Measurements from ENCODE around the gene AP5M1. TPM values are rescaled to one million over a fixed set of nuclear protein-coding genes. Genes with fewer than 3 reads are reported as not detected.
"Not testable (repeated sequence)": the region's sequence is repeated elsewhere in the genome, so short reads cannot be mapped to it uniquely, and the experiment has no call there.

AP5M1 gene, protein sequence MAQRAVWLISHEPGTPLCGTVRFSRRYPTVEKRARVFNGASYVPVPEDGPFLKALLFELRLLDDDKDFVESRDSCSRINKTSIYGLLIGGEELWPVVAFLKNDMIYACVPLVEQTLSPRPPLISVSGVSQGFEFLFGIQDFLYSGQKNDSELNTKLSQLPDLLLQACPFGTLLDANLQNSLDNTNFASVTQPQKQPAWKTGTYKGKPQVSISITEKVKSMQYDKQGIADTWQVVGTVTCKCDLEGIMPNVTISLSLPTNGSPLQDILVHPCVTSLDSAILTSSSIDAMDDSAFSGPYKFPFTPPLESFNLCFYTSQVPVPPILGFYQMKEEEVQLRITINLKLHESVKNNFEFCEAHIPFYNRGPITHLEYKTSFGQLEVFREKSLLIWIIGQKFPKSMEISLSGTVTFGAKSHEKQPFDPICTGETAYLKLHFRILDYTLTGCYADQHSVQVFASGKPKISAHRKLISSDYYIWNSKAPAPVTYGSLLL
- total RNA-seq (2014; rRNA removed; shearing (Covaris generic)), result 14.3 and 32.8 TPM in 2 replicates

DNA sequence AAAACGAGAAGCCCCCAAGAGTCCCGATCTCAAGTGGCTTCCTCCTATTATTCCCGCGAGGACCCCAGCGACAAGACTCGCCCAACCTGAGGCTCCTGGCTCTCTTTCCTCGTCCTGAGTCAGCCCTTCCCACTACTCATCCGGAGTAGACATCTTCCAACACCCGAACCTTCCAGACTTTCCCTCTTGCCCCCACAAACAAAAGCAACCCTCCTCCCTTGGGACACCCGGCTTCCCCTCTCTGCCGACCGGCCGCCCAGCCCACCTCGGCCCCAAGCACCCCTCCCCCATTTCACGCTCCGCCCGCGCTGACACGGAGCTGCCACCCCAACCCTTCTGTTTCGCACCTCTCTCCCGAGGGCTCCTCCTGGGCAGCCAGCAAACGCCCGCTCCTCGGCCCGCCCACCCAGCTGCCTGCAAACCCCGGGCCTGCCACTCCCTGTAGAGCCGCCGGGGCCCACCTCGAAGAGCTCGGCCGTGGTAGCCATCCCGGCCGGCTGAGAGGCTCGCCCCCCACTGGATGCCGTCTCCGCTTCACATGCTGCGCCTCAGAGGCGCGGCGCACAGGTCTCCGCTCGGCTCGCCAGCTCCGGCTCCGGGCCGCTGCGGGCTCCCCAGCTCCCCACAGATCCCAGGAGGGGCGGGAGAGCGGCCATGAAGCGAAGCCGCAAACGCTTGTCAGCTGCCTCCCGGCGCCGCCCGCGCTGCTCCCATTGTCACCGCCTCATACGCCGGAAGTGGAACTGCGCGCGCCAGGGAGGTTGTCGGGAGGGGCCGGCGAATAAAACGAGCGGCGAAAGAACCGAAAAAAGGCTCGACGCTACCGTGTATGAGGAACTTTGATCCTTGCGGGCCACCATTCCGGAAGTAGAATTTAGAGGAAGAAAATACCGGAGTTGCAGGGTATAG, at the start of gene AP5M1, which contains the start of gene EXOC5:
Gene AP5M1 (plus strand): TSS at position 811 of the 909 bp plus-strand sequence. CDS start 344 bp downstream, outside the sequence.
Gene EXOC5 (minus strand): TSS at position 745 of the 909 bp plus-strand sequence. CDS start 257 bp downstream, at position 488.
- in situ Hi-C loops (cut with HindIII; ENCODE audit: low sequenced_read_pairs), result no loop called here
- peak; percentile 93 for DNase-seq (ENCODE audit: low spot score)

DNA sequence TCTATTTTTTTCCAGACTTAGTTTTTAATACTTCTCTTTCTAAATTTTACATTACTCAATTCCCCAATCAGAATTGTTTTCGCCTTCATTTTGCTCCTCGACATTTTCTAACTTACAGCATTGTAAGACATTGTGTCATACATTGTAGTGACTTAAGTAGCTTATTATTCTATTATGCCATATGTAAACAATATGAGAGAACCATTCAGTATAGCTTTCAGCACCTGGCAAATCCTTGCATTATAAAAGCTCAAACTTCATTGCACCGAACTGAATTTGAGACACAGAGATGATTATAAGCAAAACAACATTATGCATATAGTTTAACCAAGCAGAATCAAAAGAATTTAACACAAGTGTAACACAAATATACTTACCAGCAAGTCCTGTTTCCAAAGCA, 46.8 kb upstream of the AP5M1 start:
- in situ Hi-C loops (cut with HindIII; ENCODE audit: low sequenced_read_pairs), result no loop called here
- no peak for DNase-seq (ENCODE audit: low spot score)

DNA sequence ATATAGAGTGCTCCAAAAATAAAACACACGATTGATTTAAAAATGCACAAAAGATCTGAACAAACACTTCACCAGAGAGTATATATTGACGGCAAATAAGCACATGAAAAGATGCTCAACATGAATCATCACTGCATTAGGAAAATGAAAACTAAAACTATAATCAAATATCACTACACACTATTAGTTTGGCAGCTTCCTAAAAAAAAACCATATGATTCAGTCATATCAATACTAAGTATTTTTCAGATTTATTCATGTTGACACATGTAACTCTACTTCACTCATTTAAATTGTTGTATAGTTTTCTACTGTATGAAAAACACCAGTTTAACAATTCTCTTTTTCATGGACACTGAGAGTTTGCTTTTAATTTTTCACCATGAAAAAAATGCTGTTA, 41.7 kb upstream of the AP5M1 start:
- no peak for DNase-seq (ENCODE audit: low spot score)
- in situ Hi-C loops (cut with HindIII; ENCODE audit: low sequenced_read_pairs), result no loop called here

DNA sequence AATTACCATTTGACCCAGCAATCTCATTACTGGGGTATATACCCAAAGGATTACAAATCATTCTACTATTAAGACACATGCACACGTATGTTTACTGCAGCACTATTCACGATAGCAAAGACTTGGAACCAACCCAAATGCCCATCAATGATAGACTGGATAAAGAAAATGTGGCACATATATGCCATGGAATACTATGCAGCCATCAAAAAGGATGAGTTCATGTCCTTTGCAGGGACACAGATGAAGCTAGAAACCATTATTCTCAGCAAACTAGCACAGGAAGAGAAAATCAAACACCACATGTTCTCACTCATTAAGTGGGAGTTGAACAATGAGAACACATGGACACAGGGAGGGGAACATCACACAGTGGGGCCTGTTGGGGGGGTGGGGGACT, 40.5 kb upstream of the AP5M1 start:
- DNase-seq (ENCODE audit: low spot score); in situ Hi-C loops (cut with HindIII; ENCODE audit: low sequenced_read_pairs): not testable (repeated sequence)

DNA sequence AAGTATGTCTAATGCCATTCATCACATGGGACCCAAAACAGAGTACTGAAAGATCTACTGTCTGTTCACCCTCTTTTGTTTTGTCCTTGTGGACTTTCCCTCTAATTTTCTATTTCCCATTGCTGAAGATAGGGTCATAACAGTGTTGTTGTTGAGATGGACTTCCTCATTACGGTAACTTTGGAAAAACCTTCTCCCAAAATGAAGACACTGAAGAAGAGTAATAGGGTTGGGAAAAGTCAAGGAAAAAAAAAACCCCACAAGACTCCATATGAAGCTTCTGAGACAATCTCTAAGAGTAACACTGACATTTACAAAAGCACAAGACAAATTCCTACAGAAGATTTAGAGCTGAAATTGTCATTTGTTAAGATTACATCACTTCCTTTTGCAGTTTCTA, 36.8 kb upstream of the AP5M1 start:
- no peak for DNase-seq (ENCODE audit: low spot score)
- in situ Hi-C loops (cut with HindIII; ENCODE audit: low sequenced_read_pairs), result no loop called here

DNA sequence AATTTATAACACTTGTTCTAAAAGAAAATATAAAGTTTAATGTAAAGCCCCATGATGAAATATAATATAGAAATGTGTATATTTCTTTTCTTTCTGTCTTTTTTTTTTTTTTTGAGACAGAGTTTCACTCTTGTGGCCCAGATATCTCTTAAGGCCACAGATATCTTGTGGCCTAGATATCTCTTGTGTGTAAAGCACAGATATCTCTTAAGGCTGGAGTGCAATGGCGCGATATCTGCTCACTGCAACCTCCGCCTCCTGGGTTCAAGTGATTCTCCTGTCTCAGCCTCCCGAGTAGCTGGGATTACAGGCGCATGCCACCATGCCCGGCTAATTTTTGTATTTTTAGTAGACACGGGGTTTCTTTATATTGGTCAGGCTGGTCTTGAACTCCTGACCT, 28.7 kb upstream of the AP5M1 start:
- in situ Hi-C loops (cut with HindIII; ENCODE audit: low sequenced_read_pairs); DNase-seq (ENCODE audit: low spot score): not testable (repeated sequence)

DNA sequence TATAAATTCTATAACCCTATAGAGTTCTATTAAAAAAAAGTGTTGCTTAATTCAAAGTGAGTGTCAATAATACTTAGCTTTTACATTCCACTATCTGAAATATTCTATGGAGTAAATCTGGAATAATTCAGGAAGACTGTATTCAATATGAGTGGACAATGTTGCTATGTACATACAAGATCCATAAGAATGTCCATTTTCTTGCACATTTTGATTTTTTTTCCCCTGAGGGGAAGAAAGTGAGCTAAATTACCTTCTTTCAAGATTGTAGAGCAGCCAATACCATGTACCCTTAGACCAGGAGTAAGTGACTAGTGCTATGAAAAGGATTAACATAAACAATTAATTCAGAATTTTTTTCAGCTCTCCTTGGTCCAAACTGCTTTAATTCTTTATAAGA, 25.5 kb upstream of the AP5M1 start:
- DNase-seq (ENCODE audit: low spot score), result no peak
- in situ Hi-C loops (cut with HindIII; ENCODE audit: low sequenced_read_pairs), result no loop called here

DNA sequence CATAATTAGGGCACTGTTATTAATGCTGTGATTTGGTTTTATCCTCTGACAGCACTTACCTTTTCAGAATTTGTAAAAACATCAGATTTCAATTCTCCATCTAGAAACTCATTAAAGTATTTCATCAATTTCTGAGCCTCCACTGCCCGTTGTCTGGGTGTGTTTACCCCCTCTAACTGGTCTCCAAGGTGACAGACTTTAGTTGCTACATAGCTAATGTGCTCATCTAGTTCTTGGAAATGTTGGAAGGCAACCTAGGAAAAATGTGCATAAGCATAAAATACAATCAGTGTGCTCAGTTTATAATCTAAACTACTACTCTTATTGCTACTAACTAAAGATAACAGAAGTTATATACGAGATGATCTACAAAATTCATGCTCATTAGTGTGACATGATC, 24.7 kb upstream of the AP5M1 start:
- in situ Hi-C loops (cut with HindIII; ENCODE audit: low sequenced_read_pairs), result no loop called here
- DNase-seq (ENCODE audit: low spot score), result no peak

DNA sequence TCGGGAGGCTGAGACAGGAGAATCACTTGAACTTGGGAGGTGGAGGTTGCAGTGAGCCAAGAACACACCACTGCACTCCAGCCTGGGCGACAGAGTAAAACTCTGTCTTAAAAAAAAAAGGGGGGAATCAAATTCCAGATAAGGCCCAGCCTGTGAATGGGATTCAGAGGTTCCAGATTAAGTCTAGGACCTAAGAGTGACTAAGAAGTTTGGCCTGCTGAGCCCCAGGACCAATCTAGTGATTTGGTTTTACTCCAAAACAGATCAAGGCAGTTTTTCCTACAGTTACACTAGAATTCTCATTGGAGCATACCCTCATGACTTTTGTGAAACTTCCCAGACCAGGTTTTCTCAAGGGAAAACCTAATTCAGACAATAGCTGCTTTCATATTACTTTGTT, 22.8 kb upstream of the AP5M1 start:
- in situ Hi-C loops (cut with HindIII; ENCODE audit: low sequenced_read_pairs), result no loop called here
- DNase-seq (ENCODE audit: low spot score), result no peak

DNA sequence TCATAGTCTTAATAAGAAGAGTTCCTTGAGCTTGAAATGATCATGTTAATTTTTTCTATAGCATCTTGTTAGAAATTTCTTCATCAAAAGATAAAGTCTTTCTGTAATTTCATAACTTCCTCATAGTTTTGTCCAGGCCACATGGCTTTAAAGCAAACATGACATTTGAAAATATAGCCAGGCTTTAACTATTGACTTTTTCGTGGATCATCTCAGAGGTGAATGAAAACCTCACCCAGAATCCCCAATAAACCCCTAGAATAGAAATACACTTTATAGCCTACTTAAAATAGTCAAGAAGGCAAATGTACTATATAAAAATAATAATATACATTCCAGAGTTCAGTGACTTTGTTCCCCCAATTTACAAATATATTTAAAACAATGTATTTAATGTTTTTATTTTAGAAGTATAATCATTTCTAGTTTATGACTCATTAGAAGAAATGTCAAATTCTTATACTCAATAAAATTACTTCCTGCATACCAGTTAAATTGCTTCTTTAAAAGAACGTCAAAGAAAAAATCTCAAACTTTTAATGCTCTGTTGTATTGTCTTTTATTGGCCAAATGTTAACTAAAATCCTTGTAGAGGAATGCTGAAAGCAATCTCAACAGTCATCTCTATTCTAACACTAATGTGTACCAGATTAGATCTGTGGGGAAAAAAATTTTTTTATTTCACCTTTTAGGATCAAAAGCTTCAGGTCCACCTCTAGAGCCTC, 21.7 kb upstream of the AP5M1 start:
- in situ Hi-C loops (cut with HindIII; ENCODE audit: low sequenced_read_pairs), result no loop called here
- DNase-seq (ENCODE audit: low spot score), result no peak

DNA sequence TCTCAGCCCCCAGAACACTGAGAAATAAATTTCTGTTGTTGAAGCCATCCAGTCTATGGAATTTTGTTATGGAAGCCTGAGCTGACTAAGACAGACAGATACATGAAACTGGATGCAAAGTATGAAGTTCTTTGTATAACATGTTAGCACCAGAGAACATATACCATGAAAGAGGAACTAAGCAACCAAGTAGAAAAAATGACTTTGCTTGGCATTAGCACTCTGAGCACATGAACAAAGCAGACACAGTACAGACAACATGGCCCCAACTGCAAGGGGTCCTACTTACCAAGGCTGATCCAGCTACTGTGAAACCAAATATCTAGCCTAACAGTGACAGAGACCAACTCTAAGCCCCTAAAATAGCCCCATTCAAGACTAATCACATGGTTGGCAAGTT, 13.9 kb upstream of the AP5M1 start:
- DNase-seq (ENCODE audit: low spot score), result no peak
- in situ Hi-C loops (cut with HindIII; ENCODE audit: low sequenced_read_pairs), result loop anchor here (10.0 kb wide), 1 partner anchor 60 kb away; no protein-coding TSS in a partner anchor

DNA sequence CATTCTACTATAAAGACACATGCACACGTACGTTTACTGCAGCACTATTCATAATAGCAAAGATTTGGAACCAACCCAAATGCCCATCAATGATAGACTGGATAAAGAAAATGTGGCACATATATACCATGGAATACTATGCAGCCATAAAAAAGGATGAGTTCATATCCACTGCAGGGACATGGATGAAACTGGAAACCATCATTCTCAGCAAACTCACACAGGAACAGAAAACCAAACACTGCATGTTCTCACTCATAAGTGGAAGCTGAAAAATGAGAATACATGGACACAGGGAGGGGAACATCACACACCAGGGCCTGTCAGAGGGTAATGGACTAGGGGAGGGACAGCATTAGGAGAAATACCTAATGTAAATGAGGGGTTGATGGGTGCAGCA, 10.6 kb upstream of the AP5M1 start:
- DNase-seq (ENCODE audit: low spot score), result not testable (repeated sequence)
- in situ Hi-C loops (cut with HindIII; ENCODE audit: low sequenced_read_pairs), result loop anchor here (10.0 kb wide), 1 partner anchor 63 kb away; no protein-coding TSS in a partner anchor

DNA sequence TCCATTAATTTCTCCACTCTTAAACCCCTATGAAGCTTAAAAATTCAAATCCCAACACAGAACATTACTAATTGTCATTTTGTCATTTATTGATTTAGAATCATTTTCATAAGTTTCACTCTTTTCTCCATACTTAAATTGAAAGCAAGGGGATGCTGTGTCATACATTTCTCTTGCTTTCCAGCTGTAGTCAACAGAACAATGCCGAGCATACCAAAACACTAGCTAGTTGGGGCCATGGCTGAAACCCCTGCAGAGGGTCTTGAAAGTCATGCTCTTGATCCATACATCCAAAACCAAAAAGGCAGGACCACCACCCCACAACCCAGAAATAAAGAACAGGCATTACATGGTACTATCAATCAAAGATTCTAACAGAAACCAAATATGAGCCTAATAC, 9.1 kb upstream of the AP5M1 start:
- DNase-seq (ENCODE audit: low spot score), result no peak
- in situ Hi-C loops (cut with HindIII; ENCODE audit: low sequenced_read_pairs), result loop anchor here (10.0 kb wide), 1 partner anchor 65 kb away; no protein-coding TSS in a partner anchor

DNA sequence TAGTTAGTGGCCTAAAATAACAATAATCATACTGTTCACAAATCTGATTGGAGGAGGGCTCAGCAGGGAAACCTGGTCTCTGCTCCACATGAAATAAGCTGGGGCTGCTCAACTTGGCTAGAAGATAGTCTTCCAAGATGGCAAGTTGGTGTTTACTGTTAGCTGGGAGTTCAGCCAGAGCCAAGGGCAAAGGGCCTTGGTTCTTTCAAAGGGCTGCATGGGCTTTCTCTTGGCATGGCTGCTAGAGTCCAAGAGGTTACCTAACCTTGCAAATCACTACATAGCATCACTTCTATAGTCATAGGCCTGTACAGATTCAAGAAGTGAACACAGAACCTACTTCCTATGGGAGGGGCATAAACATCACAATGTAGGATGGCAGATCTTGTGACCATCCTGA, 7.2 kb upstream of the AP5M1 start:
- in situ Hi-C loops (cut with HindIII; ENCODE audit: low sequenced_read_pairs), result no loop called here
- DNase-seq (ENCODE audit: low spot score), result no peak

DNA sequence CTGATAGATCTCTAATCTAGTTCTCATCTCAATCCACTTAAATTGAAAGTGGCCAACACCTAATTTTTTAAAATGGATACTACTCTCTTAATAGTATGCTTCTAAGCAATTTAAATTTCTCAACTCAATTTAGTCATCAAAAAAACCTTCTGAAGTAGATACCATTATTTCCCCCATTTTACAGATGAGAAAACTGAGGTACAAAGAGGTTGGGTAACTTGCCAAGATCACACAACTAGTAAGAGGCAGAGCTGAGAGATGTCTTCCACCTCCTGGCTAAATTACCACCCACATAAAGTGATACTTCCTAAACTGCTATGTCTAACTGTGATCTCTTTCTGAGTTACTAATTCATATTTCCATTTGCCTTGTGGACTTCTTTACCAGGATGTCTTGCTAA, 6.7 kb upstream of the AP5M1 start:
- DNase-seq (ENCODE audit: low spot score), result no peak
- in situ Hi-C loops (cut with HindIII; ENCODE audit: low sequenced_read_pairs), result no loop called here

DNA sequence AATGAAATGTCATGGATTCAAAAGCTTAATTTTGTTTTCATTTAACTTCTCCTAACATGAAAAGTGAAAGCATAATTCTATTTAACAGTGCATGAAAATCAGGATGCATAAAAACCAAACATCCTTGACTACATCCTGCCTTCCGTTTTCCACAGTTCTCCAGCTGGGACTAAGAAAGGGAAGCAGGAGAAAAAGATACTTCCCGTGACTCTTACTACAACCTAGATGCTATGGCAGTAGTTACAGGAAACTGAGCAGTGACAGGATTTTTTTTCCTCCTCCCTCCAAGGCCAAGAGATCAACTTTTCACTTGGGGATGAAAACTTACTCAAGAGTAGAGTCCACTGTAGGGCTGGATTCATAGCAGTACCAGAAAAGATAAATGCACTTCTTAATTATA, 2.7 kb upstream of the AP5M1 start:
- DNase-seq (ENCODE audit: low spot score), result peak; percentile 20
- in situ Hi-C loops (cut with HindIII; ENCODE audit: low sequenced_read_pairs), result no loop called here

DNA sequence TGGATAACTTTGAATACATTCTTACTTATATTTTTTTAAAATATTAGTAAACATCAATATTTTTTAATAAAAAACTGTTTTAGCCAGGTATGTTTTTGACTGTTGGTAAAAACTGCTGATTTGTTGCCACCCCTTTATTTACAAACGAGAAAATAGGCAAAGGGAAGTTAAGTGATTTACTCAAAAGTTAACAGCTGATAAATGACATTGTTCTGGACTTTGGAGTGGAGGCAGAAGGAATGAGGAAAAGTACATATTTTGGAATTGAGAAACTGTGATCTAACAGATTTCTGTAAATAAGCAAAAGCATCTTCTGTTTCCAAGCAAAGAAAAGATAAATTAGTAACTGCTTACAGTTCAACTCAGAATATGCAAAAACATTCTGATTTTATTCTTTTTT, 4.5 kb downstream of the AP5M1 start:
- no peak for DNase-seq (ENCODE audit: low spot score)
- in situ Hi-C loops (cut with HindIII; ENCODE audit: low sequenced_read_pairs), result no loop called here

DNA sequence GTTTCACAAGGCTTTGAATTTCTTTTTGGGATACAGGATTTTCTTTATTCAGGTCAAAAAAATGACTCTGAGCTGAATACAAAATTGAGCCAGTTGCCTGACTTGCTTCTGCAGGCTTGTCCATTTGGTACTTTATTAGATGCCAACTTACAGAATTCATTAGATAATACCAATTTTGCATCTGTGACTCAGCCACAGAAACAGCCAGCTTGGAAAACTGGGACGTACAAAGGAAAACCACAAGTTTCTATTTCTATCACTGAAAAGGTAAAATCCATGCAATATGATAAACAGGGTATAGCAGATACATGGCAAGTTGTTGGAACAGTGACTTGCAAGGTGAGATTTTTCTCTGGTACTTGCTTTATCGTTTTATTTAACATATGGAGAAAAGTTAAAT, 5.8 kb downstream of the AP5M1 start:
- no peak for DNase-seq (ENCODE audit: low spot score)
- in situ Hi-C loops (cut with HindIII; ENCODE audit: low sequenced_read_pairs), result no loop called here

DNA sequence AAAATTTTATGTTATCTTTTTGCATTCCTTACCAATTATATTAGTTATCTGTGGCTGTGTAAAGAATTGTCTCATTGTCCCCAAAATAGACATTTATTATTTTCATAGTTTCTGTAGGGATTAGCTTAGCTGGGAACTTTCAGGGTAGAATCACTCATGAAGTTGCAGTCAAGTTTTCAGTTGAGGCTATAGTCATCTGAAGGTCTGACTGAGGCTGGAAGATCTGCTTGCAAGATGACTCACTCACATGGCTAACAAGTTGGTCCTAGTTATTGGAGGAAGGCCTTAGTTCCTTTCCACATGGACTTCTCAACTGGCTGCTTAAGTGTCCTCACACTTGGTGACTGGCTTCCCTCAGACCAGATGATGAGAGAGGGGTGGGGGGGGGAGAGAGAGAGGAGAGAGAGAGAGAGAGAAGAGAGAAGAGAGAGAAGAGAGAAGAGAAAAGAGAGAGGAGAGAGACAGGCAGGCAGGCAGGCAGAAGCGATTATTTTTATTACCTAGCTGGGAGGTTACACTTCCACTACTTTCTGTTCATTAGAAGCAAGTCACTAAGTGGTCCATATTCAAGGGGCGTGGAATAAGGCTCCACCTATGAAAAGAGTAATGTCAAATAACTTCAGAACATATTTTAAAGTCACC, 6.4 kb downstream of the AP5M1 start:
- in situ Hi-C loops (cut with HindIII; ENCODE audit: low sequenced_read_pairs), result no loop called here
- DNase-seq (ENCODE audit: low spot score), result no peak
